ENCODE data around the gene APLP1. TPM values are rescaled to one million over a fixed set of nuclear protein-coding genes. Genes with fewer than 3 reads are reported as not detected.

Gene APLP1
- polyA plus RNA-seq, 2 of the 4 experiments (the other 2 are of a cell fraction) = 54.7 to 60.4 TPM

- no peak overlapping the region for H3K27ac ChIP-seq
- DNase-seq (ENCODE audit: low read depth in 1 of 2, low spot score in 1 of 2) (peak; percentile 93 to 98), ATAC-seq (peak; percentile 87 to 95), FAIRE-seq (peak; percentile 98)
- H3K9me3 ChIP-seq = no peaks in the 10 kb centered on the region
- H3K4me3 ChIP-seq = no peak overlapping the region
- H3K4me1 ChIP-seq = peaks cover 7% of the 10 kb centered on the region
- 5% methylated on average over 28 of the region's 28 CpGs for WGBS (ENCODE audit: missing lambda C conversion rate)
- ChIA-PET POLR2A (interaction anchor here (0.5 to 1.1 kb wide), 5 partner anchors 10 to 477 kb away, joined by 3 to 12 read pairs (median 3); no protein-coding TSS in a partner anchor), CTCF (interaction anchor here (0.7 to 17.6 kb wide), 14 partner anchors 10 to 482 kb away, joined by 3 to 402 read pairs (median 6); partner anchors contain the start of genes APLP1 and THAP8)
- peak overlapping the region; percentile 55 for H3K4me2 ChIP-seq
- peak; percentile 60; the same call in 1 of the 2 replicates for TF ChIP-seq HMGXB4 (CRISPR knock-in tag; IDR thresholded peaks at IDR 0.05; ENCODE audit: borderline replicate concordance)
- TF ChIP-seq ZC3H11A (IDR thresholded peaks at IDR 0.05) = no peak
- peak; percentile 100 for TF ChIP-seq REST (IDR thresholded peaks at IDR 0.05)
- TF ChIP-seq PHF8 (IDR thresholded peaks at IDR 0.05; ENCODE audit: borderline replicate concordance, low read depth) = no peak
- TF ChIP-seq RCOR1 (IDR thresholded peaks at IDR 0.05; ENCODE audit: low read depth, low read length) = no peak
- TF ChIP-seq ATOH8 (CRISPR knock-in tag; IDR thresholded peaks at IDR 0.05; ENCODE audit: low read depth) = peak; percentile 91; the same call in 1 of the 2 replicates
- no peak for TF ChIP-seq FOSB (CRISPR knock-in tag; IDR thresholded peaks at IDR 0.05)
- TF ChIP-seq KDM5A (IDR thresholded peaks at IDR 0.05) = no peak
- TF ChIP-seq HEYL (CRISPR knock-in tag; IDR thresholded peaks at IDR 0.05) = peak; percentile 56; the same call in 1 of the 2 replicates
- no peak for TF ChIP-seq CEBPB (IDR thresholded peaks at IDR 0.05)
- no peak for TF ChIP-seq MYC (IDR thresholded peaks at IDR 0.05; ENCODE audit: borderline replicate concordance, low read length)
- no peak for TF ChIP-seq POLR2A (IDR thresholded peaks at IDR 0.05; ENCODE audit: low read length)
- TF ChIP-seq NPAS2 (CRISPR knock-in tag; IDR thresholded peaks at IDR 0.05; ENCODE audit: borderline replicate concordance) = peak; percentile 80; the same call in 1 of the 2 replicates
- TF ChIP-seq HDAC2 (IDR thresholded peaks at IDR 0.05) = 0 out of 2 replicates have a peak, but pooled peaks have one; percentile 35
- TF ChIP-seq TFCP2L1 (CRISPR knock-in tag; IDR thresholded peaks at IDR 0.05) = 0 out of 2 replicates have a peak, but pooled peaks have one; percentile 7
- no peak for TF ChIP-seq PBX3 (IDR thresholded peaks at IDR 0.05)
- no peak; the same call in 1 of the 3 replicates for TF ChIP-seq SMC3 (IDR thresholded peaks at IDR 0.05)
- TF ChIP-seq BHLHE40 (IDR thresholded peaks at IDR 0.05; ENCODE audit: low read depth, low read length) = peak; percentile 62
- no peak for TF ChIP-seq CHD2 (IDR thresholded peaks at IDR 0.05; ENCODE audit: low read length, partially characterized antibody)
- no peak for TF ChIP-seq RFX5 (IDR thresholded peaks at IDR 0.05)
- TF ChIP-seq CBX8 (IDR thresholded peaks at IDR 0.05) = no peak
- TF ChIP-seq JUN (IDR thresholded peaks at IDR 0.05) = no peak; a peak in 1 of 5 replicates
- no peak for TF ChIP-seq FOSL2 (IDR thresholded peaks at IDR 0.05)
- peak; percentile 41; the same call in 1 of the 2 replicates for TF ChIP-seq FOSL2 (CRISPR knock-in tag; IDR thresholded peaks at IDR 0.05)
- no peak for TF ChIP-seq ELK1 (IDR thresholded peaks at IDR 0.05; ENCODE audit: low read depth, low read length)
- peak; percentile 95 for TF ChIP-seq FOXS1 (CRISPR knock-in tag; IDR thresholded peaks at IDR 0.05)
- peak; percentile 87; the same call in 1 of the 2 replicates for TF ChIP-seq ZSCAN20 (CRISPR knock-in tag; IDR thresholded peaks at IDR 0.05)
- TF ChIP-seq MAFK (IDR thresholded peaks at IDR 0.05; ENCODE audit: partially characterized antibody) = peak; percentile 52
- TF ChIP-seq RAD21 (conservative IDR thresholded peaks at IDR 0.05 in 1 of 2, IDR thresholded peaks at IDR 0.05 in 1 of 2) = 0 out of 5 replicates have a peak, but pooled peaks of 1 of the 2 experiments have one; percentile 5
- peak; percentile 84 for TF ChIP-seq USF2 (IDR thresholded peaks at IDR 0.05)
- peak; percentile 73; the same call in 1 of the 2 replicates for TF ChIP-seq TP53 (CRISPR knock-in tag; IDR thresholded peaks at IDR 0.05)
- TF ChIP-seq EHF (CRISPR knock-in tag; IDR thresholded peaks at IDR 0.05) = peak; percentile 92
Observed at GRCh38 chr19:35879770-35880317, 11.5 kb downstream of the APLP1 start.
